ENCODE results near the gene OR4F6. TPM values are rescaled to one million over a fixed set of nuclear protein-coding genes. Genes with fewer than 3 reads are reported as not detected.
"Not testable (repeated sequence)": the region's sequence is repeated elsewhere in the genome, so short reads cannot be mapped to it uniquely, and the experiment has no call there.

The OR4F6 gene
- total and polyA plus RNA-seq, 12 donors, result not detected

- no peak for DNase-seq
- no peak for TF ChIP-seq CTCF (IDR thresholded peaks at IDR 0.05)
- Histone ChIP-seq H3K27ac (no peak overlapping the region), H3K4me3 (no peak overlapping the region), H3K27me3 (no peaks in the 10 kb centered on the region), H3K9me3 (no peaks in the 10 kb centered on the region), H3K36me3 (no peaks in the 10 kb centered on the region), H3K4me1 (no peaks in the 10 kb centered on the region)
- ATAC-seq, result no peak
- intact Hi-C loops (cut with DNase I), result no loop called here
- 89 to 94% methylated on average over 8 of the region's 8 CpGs for WGBS, 2 donors
These were observed 30.4 kb upstream of the OR4F6 start for GRCh38 chr15:101772921-101773320.

DNA sequence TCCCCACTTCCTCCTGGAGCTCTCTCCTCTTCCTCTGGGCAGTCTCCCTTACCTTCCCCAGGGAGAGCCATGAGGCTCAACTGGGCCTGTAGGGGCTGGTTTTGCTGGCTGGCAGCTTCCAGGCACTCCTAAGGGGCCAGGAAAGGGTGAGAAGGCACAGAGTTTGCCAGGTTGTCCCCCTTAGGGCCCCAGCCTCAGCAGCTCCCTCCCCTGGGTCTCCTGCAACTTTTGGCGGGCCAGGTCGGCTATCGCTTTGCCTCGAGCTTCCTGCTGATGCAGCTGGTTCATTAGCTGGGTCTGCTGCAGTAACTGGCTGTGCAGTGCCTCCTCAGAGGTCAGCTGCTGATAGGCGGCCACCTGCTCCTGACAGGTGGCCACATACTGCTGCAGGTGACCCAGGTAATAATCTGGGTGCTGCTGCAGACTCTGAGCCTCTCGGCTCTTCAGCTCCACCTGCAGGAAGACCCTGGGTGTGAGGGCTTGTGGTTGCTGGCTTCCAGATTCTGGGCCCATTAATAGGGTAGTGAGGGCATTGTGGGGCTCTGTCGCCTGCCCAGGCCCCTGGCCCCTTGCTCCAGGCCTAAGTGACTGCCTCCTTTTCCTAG is 29.7 kb upstream of the OR4F6 start:
- TF ChIP-seq CTCF (IDR thresholded peaks at IDR 0.05), result peak in 4 of 9 donors; percentile 18 to 29 (median 20)
- Histone ChIP-seq H3K36me3 (no peaks in the 10 kb centered on the region), H3K9me3 (no peaks in the 10 kb centered on the region), H3K4me3 (no peak overlapping the region), H3K27ac (no peak overlapping the region), H3K27me3 (no peaks in the 10 kb centered on the region), H3K4me1 (no peaks in the 10 kb centered on the region)
- WGBS, 2 donors, result 60 to 64% methylated on average over 7 of the region's 7 CpGs
- intact Hi-C loops (cut with DNase I), result no loop called here
- ATAC-seq, result no peak
- DNase-seq, result no peak

DNA sequence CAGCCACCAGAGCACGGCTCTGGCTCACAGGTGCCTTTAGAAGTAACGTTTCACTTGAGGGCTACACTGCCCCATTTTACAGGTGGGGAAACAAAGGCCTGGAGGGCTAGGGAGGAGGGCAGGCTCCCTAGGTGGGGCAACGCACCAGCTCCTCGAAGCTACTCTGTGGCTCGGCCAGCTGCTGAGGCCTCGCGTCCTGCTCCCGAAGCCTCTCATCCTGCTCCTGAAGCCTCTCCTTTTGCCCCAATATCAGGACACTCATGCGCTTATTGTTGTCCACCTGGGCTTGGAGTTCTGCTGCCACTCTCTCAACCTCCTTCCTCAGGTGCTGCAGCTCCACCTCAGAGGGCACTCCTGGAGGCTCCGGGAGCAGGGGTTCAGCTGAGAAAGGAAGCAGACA is 28.2 kb upstream of the OR4F6 start:
- ATAC-seq (no peak), DNase-seq (no peak)
- H3K4me1 ChIP-seq, result no peaks in the 10 kb centered on the region
- H3K27me3 ChIP-seq, result peaks cover 0 to 11% (median 0%) of the 10 kb centered on the region in 7 donors
- WGBS, 2 donors, result 87 to 93% methylated on average over 10 of the region's 10 CpGs
- H3K4me3 ChIP-seq, result no peak overlapping the region
- TF ChIP-seq CTCF (IDR thresholded peaks at IDR 0.05), result no peak
- H3K9me3 ChIP-seq, result no peaks in the 10 kb centered on the region
- H3K27ac ChIP-seq, result no peak overlapping the region
- no peaks in the 10 kb centered on the region for H3K36me3 ChIP-seq
- intact Hi-C loops (cut with DNase I), result no loop called here

DNA sequence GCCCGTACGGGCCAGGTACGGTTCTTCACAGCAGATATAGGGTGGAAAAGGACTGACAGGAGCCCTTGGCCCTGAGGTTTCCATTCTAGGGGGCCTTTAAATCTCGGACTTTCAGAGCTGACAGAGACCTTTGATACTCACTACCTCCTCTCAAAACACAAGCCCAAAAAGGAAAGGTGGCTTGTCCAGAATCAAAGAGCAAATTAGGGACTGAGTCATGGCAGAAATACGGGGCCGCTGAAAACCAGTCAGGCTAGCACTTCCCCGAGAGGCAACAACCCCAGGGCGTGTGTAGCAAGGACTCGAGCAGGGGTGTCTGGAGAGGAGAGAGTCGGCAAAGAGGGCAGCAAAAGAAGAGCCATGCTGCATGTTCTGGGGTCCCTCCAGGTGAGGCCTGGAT is 24.7 kb upstream of the OR4F6 start:
- H3K4me3 ChIP-seq; H3K4me1 ChIP-seq; H3K27ac ChIP-seq; DNase-seq; H3K9me3 ChIP-seq; ATAC-seq; intact Hi-C loops (cut with DNase I); H3K36me3 ChIP-seq: not testable (repeated sequence)
- 91% methylated on average over 10 of the region's 10 CpGs for WGBS, 2 donors
- peaks cover 0 to 11% (median 0%) of the 10 kb centered on the region in 7 donors for H3K27me3 ChIP-seq

- H3K4me3 ChIP-seq; intact Hi-C loops (cut with DNase I); H3K9me3 ChIP-seq; DNase-seq; H3K36me3 ChIP-seq; ATAC-seq; H3K4me1 ChIP-seq; H3K27ac ChIP-seq: not testable (repeated sequence)
- WGBS, 2 donors, result 43% methylated on average over 1 of the region's 1 CpG; no CpG with 5 or more reads in 1 of the 2 donors
- H3K27me3 ChIP-seq, result peaks cover 0 to 11% (median 1%) of the 10 kb centered on the region in 7 donors
These were observed 23.1 kb upstream of the OR4F6 start for GRCh38 chr15:101780225-101780624.

All from heart right ventricle (tissue), 16 donors.